ENCODE results near the gene SLC4A8. TPM values are rescaled to one million over a fixed set of nuclear protein-coding genes. Genes with fewer than 3 reads are reported as not detected.

The SLC4A8 gene
- total RNA-seq, 1 donor from 2014 or later: 1.0 TPM

DNA sequence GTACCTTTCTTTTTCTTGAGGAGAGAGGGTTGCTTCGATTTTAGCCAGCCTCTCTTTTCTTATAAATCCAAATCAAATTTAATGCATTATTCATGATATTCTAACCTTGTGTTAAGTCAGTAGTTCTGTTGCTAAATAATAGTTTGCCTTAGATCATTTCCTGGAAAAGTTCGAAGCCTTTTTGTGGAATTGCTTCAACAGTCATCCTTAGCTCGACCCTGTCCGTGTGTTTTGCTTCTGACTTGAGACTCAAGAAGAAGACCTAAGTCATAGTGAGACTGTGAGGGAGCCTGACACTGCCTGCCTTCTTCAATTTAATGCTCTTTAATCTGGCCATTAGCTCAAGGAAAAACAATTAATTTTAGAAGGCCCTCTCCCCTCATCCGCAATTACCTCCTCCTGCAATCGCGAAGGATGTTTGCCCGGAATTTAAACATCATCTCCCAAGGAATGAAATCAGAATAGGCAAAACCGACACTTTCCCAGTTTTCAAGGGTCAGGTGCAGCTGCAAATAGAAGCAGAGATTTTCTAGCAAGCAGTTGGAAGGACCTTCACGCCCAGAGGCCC, 453 bp upstream of the SLC4A8 start:
- Histone ChIP-seq H3K27me3 (ENCODE audit: control insufficient read depth, insufficient read depth, low read length) (no peaks in the 10 kb centered on the region), H3K4me3 (ENCODE audit: low read depth, low read length) (peak overlapping the region; percentile 63), H3K36me3 (ENCODE audit: control insufficient read depth, insufficient read depth, low read length) (no peaks in the 10 kb centered on the region)
- DNase-seq (ENCODE audit: low read depth): no peak
- TF ChIP-seq, protein P1, sequence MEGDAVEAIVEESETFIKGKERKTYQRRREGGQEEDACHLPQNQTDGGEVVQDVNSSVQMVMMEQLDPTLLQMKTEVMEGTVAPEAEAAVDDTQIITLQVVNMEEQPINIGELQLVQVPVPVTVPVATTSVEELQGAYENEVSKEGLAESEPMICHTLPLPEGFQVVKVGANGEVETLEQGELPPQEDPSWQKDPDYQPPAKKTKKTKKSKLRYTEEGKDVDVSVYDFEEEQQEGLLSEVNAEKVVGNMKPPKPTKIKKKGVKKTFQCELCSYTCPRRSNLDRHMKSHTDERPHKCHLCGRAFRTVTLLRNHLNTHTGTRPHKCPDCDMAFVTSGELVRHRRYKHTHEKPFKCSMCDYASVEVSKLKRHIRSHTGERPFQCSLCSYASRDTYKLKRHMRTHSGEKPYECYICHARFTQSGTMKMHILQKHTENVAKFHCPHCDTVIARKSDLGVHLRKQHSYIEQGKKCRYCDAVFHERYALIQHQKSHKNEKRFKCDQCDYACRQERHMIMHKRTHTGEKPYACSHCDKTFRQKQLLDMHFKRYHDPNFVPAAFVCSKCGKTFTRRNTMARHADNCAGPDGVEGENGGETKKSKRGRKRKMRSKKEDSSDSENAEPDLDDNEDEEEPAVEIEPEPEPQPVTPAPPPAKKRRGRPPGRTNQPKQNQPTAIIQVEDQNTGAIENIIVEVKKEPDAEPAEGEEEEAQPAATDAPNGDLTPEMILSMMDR (IDR thresholded peaks at IDR 0.05; ENCODE audit: insufficient read depth, low read length, poor library complexity, severe bottlenecking): no peak

DNA sequence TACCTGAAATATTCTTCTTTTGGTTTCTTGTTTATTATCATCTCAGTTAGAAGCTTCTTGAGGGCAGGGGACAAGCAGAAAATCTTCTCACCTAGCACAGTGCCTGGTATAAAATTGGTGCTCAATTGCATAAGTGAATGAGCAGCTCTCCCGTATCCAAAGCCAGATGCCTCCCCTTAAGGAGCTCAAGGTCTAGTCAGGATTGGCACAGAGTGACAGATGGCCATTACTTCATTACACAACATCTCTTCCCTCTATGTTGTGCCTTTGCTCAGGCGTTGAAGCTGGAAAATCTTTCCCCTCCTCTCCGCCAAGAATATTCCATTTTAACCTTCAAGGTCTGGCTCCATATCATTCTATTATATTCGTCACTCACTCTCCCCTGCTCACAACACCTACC, 3.6 kb downstream of the SLC4A8 start:
- Histone ChIP-seq H3K27me3 (ENCODE audit: control insufficient read depth, insufficient read depth, low read length) (no peaks in the 10 kb centered on the region), H3K36me3 (ENCODE audit: control insufficient read depth, insufficient read depth, low read length) (no peaks in the 10 kb centered on the region), H3K4me3 (ENCODE audit: low read depth, low read length) (no peak overlapping the region)
- DNase-seq (ENCODE audit: low read depth): no peak
- TF ChIP-seq, protein P1 (IDR thresholded peaks at IDR 0.05; ENCODE audit: insufficient read depth, low read length, poor library complexity, severe bottlenecking): no peak

DNA sequence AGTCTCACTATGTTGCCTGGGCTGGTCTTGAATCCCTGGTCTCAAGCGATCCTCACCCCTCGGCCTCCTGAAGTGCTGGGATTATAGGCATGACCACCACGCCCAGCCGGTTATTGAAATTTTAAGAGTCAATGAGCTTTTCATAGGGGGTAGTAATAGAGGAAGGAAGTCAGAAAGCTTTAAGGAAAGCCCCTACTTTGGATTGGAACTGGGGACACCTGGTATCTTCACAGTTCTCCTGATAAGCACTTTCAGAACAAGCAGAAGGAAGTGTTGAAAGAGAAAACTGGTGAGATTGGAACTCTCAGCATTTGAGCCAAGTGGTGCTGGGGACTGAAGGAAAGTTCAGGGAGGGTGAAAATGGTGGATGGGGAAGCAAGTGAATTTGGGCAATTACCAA, 5.1 kb downstream of the SLC4A8 start:
- no peak overlapping the region for H3K4me3 ChIP-seq (ENCODE audit: low read depth, low read length)
- H3K36me3 ChIP-seq (ENCODE audit: control insufficient read depth, insufficient read depth, low read length): no peaks in the 10 kb centered on the region
- TF ChIP-seq, protein P1 (IDR thresholded peaks at IDR 0.05; ENCODE audit: insufficient read depth, low read length, poor library complexity, severe bottlenecking): no peak
- H3K27me3 ChIP-seq (ENCODE audit: control insufficient read depth, insufficient read depth, low read length): no peaks in the 10 kb centered on the region
- DNase-seq (ENCODE audit: low read depth): no peak

DNA sequence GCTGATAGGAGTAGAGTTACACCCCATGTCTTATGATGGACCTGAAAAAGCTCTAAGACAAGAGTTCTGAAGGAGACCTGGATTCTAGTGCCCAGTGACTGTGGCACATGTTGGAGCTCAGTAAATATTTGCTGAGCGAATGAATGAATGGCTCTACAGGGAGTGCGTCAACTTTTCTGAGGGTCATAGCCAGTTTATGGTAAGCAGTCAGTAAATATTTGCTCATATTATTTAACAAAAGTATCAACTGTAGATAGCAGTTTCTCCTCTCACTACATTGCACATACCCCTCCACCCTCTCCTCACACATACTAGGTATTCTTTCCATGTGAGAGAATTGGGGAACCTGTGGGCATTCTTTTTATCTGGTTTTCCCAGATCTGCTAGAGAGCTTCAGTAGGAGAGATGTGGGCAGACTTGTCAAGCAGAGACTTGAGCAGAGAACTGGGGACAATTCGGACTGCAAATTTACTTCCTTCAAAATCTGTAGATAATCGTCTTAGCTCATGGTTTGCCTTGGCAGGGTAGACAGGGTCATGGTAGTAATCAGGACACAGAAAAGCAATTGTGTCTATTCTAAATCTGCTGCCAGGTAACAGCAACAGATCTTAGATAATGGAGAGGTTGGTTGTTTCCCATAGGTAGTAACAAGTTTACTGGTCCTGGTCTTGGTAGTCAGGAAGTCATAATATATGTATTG, 5.7 kb downstream of the SLC4A8 start:
- H3K4me3 ChIP-seq (ENCODE audit: low read depth, low read length): no peak overlapping the region
- H3K27me3 ChIP-seq (ENCODE audit: control insufficient read depth, insufficient read depth, low read length): no peaks in the 10 kb centered on the region
- TF ChIP-seq, protein P1 (IDR thresholded peaks at IDR 0.05; ENCODE audit: insufficient read depth, low read length, poor library complexity, severe bottlenecking): no peak
- H3K36me3 ChIP-seq (ENCODE audit: control insufficient read depth, insufficient read depth, low read length): no peaks in the 10 kb centered on the region
- DNase-seq (ENCODE audit: low read depth): no peak

DNA sequence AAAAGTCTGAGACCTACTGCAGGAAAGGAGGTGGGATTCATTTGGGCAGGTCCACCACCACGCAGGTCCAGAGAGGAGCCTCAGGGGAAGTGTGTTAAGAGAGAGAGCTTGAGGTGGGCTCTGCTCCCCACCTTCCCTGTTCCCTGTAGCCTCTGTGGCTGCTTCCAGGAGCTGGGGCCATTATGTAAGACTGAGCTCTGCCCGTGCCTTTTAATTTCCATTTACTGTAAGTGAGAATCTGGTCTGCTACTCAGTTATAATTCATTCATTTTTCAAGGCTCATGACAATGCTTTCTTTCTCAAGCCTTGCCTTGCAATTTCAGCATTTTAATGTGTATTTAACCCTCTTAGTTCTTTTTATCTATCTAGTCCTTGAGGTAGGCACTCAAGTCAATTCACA, 8.3 kb downstream of the SLC4A8 start:
- Histone ChIP-seq H3K27me3 (ENCODE audit: control insufficient read depth, insufficient read depth, low read length) (no peaks in the 10 kb centered on the region), H3K36me3 (ENCODE audit: control insufficient read depth, insufficient read depth, low read length) (no peaks in the 10 kb centered on the region), H3K4me3 (ENCODE audit: low read depth, low read length) (no peak overlapping the region)
- TF ChIP-seq, protein P1 (IDR thresholded peaks at IDR 0.05; ENCODE audit: insufficient read depth, low read length, poor library complexity, severe bottlenecking): no peak
- no peak for DNase-seq (ENCODE audit: low read depth)

DNA sequence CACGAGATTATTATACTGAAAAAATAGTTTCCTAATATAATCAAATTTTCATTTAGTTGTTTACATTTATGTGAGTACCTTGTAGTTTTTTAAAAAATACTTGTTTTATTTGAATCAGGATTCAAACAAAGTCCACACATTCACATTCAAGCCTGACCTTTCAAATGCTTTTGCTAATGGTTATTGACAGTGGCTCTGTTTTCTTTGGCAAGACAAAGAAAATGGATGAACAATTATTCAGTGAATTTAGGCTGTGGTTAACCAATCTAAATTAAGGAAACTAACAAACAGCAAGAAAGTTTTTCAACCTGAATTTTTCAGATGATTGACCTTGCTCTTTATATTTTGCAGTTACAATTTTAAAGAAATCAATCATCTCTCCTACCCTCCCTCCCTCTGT, 9.7 kb downstream of the SLC4A8 start:
- TF ChIP-seq, protein P1 (IDR thresholded peaks at IDR 0.05; ENCODE audit: insufficient read depth, low read length, poor library complexity, severe bottlenecking): no peak
- Histone ChIP-seq H3K27me3 (ENCODE audit: control insufficient read depth, insufficient read depth, low read length) (no peaks in the 10 kb centered on the region), H3K4me3 (ENCODE audit: low read depth, low read length) (no peak overlapping the region), H3K36me3 (ENCODE audit: control insufficient read depth, insufficient read depth, low read length) (no peaks in the 10 kb centered on the region)
- no peak for DNase-seq (ENCODE audit: low read depth)
